K562 (cell line): Measurements from ENCODE around the gene DAB1.

Experiments
- CTCF ChIP-seq, 3 experiments: IDR thresholded peaks in 2 of 3; conservative IDR thresholded peaks in 1 of 3; 2 replicates each; pipeline ENCODE4 v1.5.1; 2011 to 2012; ENCODE audit warnings: low read length in 3 of 3, mild to moderate bottlenecking in 3 of 3, control low read depth in 2 of 3, improper control_type of control experiment in 1 of 3, inconsistent platforms in 1 of 3, low read depth in 1 of 3, mixed read lengths in 1 of 3, moderate library complexity in 1 of 3; ENCODE audit not compliant: insufficient read depth in 2 of 3
- EP300 ChIP-seq: IDR thresholded peaks from 2 replicates; pipeline ENCODE4 v1.6.1; 2012; ENCODE audit warnings: low read length, improper control_type of control experiment

DNA sequence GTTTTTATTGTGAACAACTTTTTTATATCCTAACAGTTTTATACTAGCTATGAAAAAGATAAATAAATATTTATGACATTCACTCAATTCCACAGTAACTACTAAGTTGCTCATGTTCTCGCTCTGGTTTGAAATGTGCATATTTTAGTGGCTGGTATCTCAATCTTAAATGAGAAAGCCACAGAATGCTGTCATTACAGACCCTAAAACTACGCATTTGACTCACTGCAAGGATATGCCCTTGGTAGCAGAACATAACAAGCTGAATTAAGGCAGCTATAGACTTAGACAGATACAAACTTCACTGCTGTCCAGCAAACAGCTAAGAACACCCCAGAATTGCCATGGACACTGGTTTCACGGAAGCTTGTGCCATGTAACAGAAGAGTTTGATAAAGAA lies 19.0 kb downstream of the DAB1 start:
- no peak for TF ChIP-seq CTCF (IDR thresholded peaks at IDR 0.05 in 2 of 3, conservative IDR thresholded peaks at IDR 0.05 in 1 of 3; ENCODE audit: insufficient read depth in 2 of 3, low read depth in 1 of 3, low read length in 3 of 3)
- no peak for TF ChIP-seq EP300
